ENCODE results near the gene CCDC85A.

Gene CCDC85A

DNA sequence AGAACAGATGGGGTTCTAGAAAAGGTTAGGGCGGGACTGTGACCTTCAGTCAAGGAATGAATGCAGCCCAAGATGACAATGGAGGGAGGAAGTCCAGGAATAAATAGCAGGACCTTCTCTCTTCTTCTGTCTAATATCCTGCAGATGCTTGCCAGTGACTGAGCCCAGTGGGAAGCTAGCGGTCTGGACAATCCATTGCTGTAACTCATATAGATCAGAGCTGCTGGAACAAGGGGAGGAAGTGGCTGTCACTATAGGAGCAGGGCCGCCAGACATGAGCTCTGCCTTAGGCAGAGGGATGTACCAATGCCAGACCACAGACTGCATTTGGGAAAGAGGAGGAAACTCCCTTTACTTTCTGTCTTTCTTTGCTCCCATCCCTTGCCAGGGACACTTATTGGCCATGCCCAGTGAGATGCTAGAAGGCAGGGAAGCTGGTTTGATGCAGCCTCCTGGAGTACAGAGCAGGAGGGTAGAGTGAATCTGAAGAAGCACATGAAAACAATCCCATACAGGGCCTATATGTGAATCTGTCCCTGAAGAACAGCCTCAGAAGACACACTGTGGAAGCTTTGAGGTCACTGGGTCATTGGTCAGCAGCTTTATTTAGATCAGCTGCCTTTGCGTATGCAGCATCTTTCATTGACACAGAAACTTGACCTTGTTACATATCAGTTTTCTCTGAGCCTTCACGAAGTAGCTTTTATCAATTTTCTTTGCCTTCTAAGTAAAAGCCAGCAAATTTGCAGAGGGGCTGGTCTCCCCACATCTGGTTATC lies 65.4 kb downstream of the CCDC85A start:
- Histone ChIP-seq H4K8ac (ENCODE audit: low read depth, low read length) (no peak overlapping the region), H3K18ac (ENCODE audit: low read length) (no peak overlapping the region), H3K9ac (ENCODE audit: low read depth, low read length, poor library complexity) (no peak overlapping the region), H3K36me3 (replicated peaks in 1 of 2; ENCODE audit: control insufficient read depth in 2 of 2, insufficient read depth in 2 of 2, low read length in 2 of 2) (no peaks in the 10 kb centered on the region), H3K14ac (ENCODE audit: low read length) (no peak overlapping the region), H3K27me3 (ENCODE audit: control insufficient read depth in 3 of 3, insufficient read depth in 3 of 3, low read depth in 1 of 3, low read length in 3 of 3) (no peaks in the 10 kb centered on the region), H3K4me3 (ENCODE audit: low read length in 2 of 2) (no peak overlapping the region), H3K4ac (ENCODE audit: low read length) (no peak overlapping the region), H3K27ac (replicated peaks; ENCODE audit: low read length) (no peak overlapping the region), H2BK12ac (ENCODE audit: low read length) (no peak overlapping the region), H3K23ac (ENCODE audit: low read depth, low read length, poor library complexity) (no peak overlapping the region), H2BK15ac (ENCODE audit: low read length) (no peak overlapping the region), H4K91ac (ENCODE audit: low read depth, low read length, poor library complexity) (no peak overlapping the region), H2AK5ac (ENCODE audit: low read depth, low read length) (no peak overlapping the region), H3K4me1 (ENCODE audit: control insufficient read depth in 2 of 2, insufficient read depth in 1 of 2, low read depth in 1 of 2, low read length in 2 of 2) (no peaks in the 10 kb centered on the region), H3K79me1 (ENCODE audit: low read depth, low read length) (no peaks in the 10 kb centered on the region), H2AFZ (ENCODE audit: low read length) (no peak overlapping the region), H2BK5ac (ENCODE audit: low read length) (no peak overlapping the region), H3K9me3 (replicated peaks in 1 of 2; ENCODE audit: control insufficient read depth in 2 of 2, insufficient read depth in 1 of 2, low read depth in 1 of 2, low read length in 2 of 2) (no peaks in the 10 kb centered on the region), H2BK120ac (ENCODE audit: low read depth, low read length) (no peak overlapping the region), H3K4me2 (ENCODE audit: insufficient read depth, low read length, poor library complexity, severe bottlenecking) (no peak overlapping the region)
- no CpG with 5 or more reads among the region's 5 CpGs for WGBS, 2 donors (ENCODE audit: extremely low coverage in 2 of 2, insufficient read length in 2 of 2, insufficient replicate concordance in 1 of 2)
- DNase-seq (ENCODE audit: low spot score): no peak

DNA sequence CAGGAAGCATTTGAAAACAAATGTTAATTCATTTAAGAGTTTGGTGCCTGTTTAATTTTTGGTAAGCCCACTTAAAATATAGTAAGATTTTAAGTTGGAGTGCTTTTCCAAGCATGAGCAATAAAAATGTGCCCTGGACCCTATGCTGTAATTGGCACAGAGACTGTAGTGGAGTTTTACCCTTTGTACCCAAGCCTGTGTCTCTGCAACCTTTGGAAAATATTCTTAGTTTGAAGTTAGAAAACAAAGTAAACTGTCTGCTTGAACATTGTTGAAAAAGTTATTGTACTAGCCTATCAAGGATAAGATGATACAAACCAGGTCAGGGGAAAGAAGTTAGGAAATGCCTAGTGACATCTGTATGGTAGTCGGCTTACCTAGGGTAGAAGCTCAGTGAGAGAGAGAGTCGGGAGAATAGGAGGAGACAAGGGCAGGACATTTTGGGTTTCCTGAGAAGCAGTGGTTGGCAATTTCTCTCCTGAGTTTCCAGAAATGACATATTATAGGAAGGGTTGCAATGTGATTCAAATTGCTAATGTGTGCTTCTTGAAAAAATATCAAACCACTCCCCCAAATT lies 66.5 kb downstream of the CCDC85A start:
- H3K4me3 ChIP-seq (ENCODE audit: low read length in 2 of 2): no peak overlapping the region
- no peak overlapping the region for H3K23ac ChIP-seq (ENCODE audit: low read depth, low read length, poor library complexity)
- H3K9me3 ChIP-seq (replicated peaks in 1 of 2; ENCODE audit: control insufficient read depth in 2 of 2, insufficient read depth in 1 of 2, low read depth in 1 of 2, low read length in 2 of 2): no peaks in the 10 kb centered on the region
- no peak overlapping the region for H2AK5ac ChIP-seq (ENCODE audit: low read depth, low read length)
- H2BK5ac ChIP-seq (ENCODE audit: low read length): no peak overlapping the region
- H3K4ac ChIP-seq (ENCODE audit: low read length): no peak overlapping the region
- no peak overlapping the region for H3K4me2 ChIP-seq (ENCODE audit: insufficient read depth, low read length, poor library complexity, severe bottlenecking)
- no peaks in the 10 kb centered on the region for H3K4me1 ChIP-seq (ENCODE audit: control insufficient read depth in 2 of 2, insufficient read depth in 1 of 2, low read depth in 1 of 2, low read length in 2 of 2)
- H3K14ac ChIP-seq (ENCODE audit: low read length): no peak overlapping the region
- no peak overlapping the region for H3K18ac ChIP-seq (ENCODE audit: low read length)
- no peak overlapping the region for H2BK120ac ChIP-seq (ENCODE audit: low read depth, low read length)
- no peak overlapping the region for H4K91ac ChIP-seq (ENCODE audit: low read depth, low read length, poor library complexity)
- no peak overlapping the region for H2AFZ ChIP-seq (ENCODE audit: low read length)
- no peak for DNase-seq (ENCODE audit: low spot score)
- no peaks in the 10 kb centered on the region for H3K36me3 ChIP-seq (replicated peaks in 1 of 2; ENCODE audit: control insufficient read depth in 2 of 2, insufficient read depth in 2 of 2, low read length in 2 of 2)
- no peak overlapping the region for H2BK15ac ChIP-seq (ENCODE audit: low read length)
- no peak overlapping the region for H3K9ac ChIP-seq (ENCODE audit: low read depth, low read length, poor library complexity)
- no peak overlapping the region for H2BK12ac ChIP-seq (ENCODE audit: low read length)
- H4K8ac ChIP-seq (ENCODE audit: low read depth, low read length): no peak overlapping the region
- no CpG with 5 or more reads among the region's 2 CpGs for WGBS, 2 donors (ENCODE audit: extremely low coverage in 2 of 2, insufficient read length in 2 of 2, insufficient replicate concordance in 1 of 2)
- no peaks in the 10 kb centered on the region for H3K27me3 ChIP-seq (ENCODE audit: control insufficient read depth in 3 of 3, insufficient read depth in 3 of 3, low read depth in 1 of 3, low read length in 3 of 3)
- no peaks in the 10 kb centered on the region for H3K79me1 ChIP-seq (ENCODE audit: low read depth, low read length)
- no peak overlapping the region for H3K27ac ChIP-seq (replicated peaks; ENCODE audit: low read length)

DNA sequence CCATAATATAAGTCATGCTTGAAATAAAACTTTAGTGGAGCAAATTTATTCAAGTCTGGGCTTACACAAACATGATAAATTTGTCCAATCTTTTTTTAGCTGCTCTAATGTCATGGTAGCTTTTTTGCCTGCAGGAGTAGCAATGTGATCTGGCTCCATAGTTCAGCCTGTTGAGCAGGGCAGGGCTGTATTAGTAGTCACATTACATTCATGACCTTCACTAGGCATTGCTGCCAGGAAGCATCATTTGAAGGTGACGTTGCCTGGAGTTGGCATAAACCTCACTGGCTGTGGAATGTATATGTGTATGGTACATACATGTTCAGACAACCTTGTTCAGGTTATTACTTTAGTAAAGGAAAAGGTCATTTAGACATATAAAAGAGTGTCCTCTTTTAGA lies 76.6 kb downstream of the CCDC85A start:
- H3K27me3 ChIP-seq (ENCODE audit: control insufficient read depth in 3 of 3, insufficient read depth in 3 of 3, low read depth in 1 of 3, low read length in 3 of 3): no peaks in the 10 kb centered on the region
- no CpG with 5 or more reads among the region's 1 CpG for WGBS, 2 donors (ENCODE audit: extremely low coverage in 2 of 2, insufficient read length in 2 of 2, insufficient replicate concordance in 1 of 2)

DNA sequence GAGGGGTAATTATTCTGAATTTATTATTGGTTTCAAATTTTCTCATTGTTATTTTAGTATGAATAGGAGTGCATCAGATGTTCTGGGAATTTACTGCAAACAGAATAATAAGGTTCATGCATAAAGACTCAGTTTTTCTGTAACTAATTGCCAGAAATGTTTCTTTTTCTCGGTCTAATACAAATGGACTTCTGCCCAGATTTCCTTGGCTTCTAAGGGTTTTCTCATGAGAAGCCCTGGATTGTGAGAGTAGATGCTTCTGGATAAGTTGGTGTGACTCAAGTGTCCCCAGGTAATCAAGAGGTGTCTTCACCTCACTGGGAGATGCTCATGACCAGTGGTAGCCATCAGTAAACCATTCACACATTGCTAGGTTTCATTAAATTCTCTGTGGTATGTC lies 78.5 kb downstream of the CCDC85A start:
- Histone ChIP-seq H3K79me1 (ENCODE audit: low read depth, low read length) (no peaks in the 10 kb centered on the region), H3K14ac (ENCODE audit: low read length) (no peak overlapping the region), H3K4me2 (ENCODE audit: insufficient read depth, low read length, poor library complexity, severe bottlenecking) (no peak overlapping the region), H3K9ac (ENCODE audit: low read depth, low read length, poor library complexity) (no peak overlapping the region), H3K27me3 (ENCODE audit: control insufficient read depth in 3 of 3, insufficient read depth in 3 of 3, low read depth in 1 of 3, low read length in 3 of 3) (no peaks in the 10 kb centered on the region), H2BK12ac (ENCODE audit: low read length) (no peak overlapping the region), H3K4me1 (ENCODE audit: control insufficient read depth in 2 of 2, insufficient read depth in 1 of 2, low read depth in 1 of 2, low read length in 2 of 2) (no peaks in the 10 kb centered on the region), H2AK5ac (ENCODE audit: low read depth, low read length) (no peak overlapping the region), H3K23ac (ENCODE audit: low read depth, low read length, poor library complexity) (no peak overlapping the region), H2AFZ (ENCODE audit: low read length) (no peak overlapping the region), H4K91ac (ENCODE audit: low read depth, low read length, poor library complexity) (no peak overlapping the region), H2BK5ac (ENCODE audit: low read length) (no peak overlapping the region), H3K36me3 (replicated peaks in 1 of 2; ENCODE audit: control insufficient read depth in 2 of 2, insufficient read depth in 2 of 2, low read length in 2 of 2) (no peaks in the 10 kb centered on the region), H2BK120ac (ENCODE audit: low read depth, low read length) (no peak overlapping the region), H4K8ac (ENCODE audit: low read depth, low read length) (no peak overlapping the region), H2BK15ac (ENCODE audit: low read length) (no peak overlapping the region), H3K9me3 (replicated peaks in 1 of 2; ENCODE audit: control insufficient read depth in 2 of 2, insufficient read depth in 1 of 2, low read depth in 1 of 2, low read length in 2 of 2) (no peaks in the 10 kb centered on the region), H3K4ac (ENCODE audit: low read length) (no peak overlapping the region), H3K18ac (ENCODE audit: low read length) (no peak overlapping the region), H3K27ac (replicated peaks; ENCODE audit: low read length) (no peak overlapping the region), H3K4me3 (ENCODE audit: low read length in 2 of 2) (no peak overlapping the region)
- no peak for DNase-seq (ENCODE audit: low spot score)
- no CpG with 5 or more reads among the region's 1 CpG for WGBS, 2 donors (ENCODE audit: extremely low coverage in 2 of 2, insufficient read length in 2 of 2, insufficient replicate concordance in 1 of 2)

More for the DNA sequence above, 76.6 kb downstream of the CCDC85A start:
- Histone ChIP-seq H3K14ac (ENCODE audit: low read length) (no peak overlapping the region), H2BK120ac (ENCODE audit: low read depth, low read length) (no peak overlapping the region), H3K9ac (ENCODE audit: low read depth, low read length, poor library complexity) (no peak overlapping the region), H4K91ac (ENCODE audit: low read depth, low read length, poor library complexity) (no peak overlapping the region), H3K79me1 (ENCODE audit: low read depth, low read length) (no peaks in the 10 kb centered on the region), H2BK12ac (ENCODE audit: low read length) (no peak overlapping the region), H3K9me3 (replicated peaks in 1 of 2; ENCODE audit: control insufficient read depth in 2 of 2, insufficient read depth in 1 of 2, low read depth in 1 of 2, low read length in 2 of 2) (no peaks in the 10 kb centered on the region), H4K8ac (ENCODE audit: low read depth, low read length) (no peak overlapping the region), H3K4me1 (ENCODE audit: control insufficient read depth in 2 of 2, insufficient read depth in 1 of 2, low read depth in 1 of 2, low read length in 2 of 2) (no peaks in the 10 kb centered on the region), H3K4ac (ENCODE audit: low read length) (no peak overlapping the region), H2AFZ (ENCODE audit: low read length) (no peak overlapping the region), H3K4me2 (ENCODE audit: insufficient read depth, low read length, poor library complexity, severe bottlenecking) (no peak overlapping the region), H3K36me3 (replicated peaks in 1 of 2; ENCODE audit: control insufficient read depth in 2 of 2, insufficient read depth in 2 of 2, low read length in 2 of 2) (no peaks in the 10 kb centered on the region), H2BK15ac (ENCODE audit: low read length) (no peak overlapping the region), H3K4me3 (ENCODE audit: low read length in 2 of 2) (no peak overlapping the region), H3K27ac (replicated peaks; ENCODE audit: low read length) (no peak overlapping the region), H3K23ac (ENCODE audit: low read depth, low read length, poor library complexity) (no peak overlapping the region), H2BK5ac (ENCODE audit: low read length) (no peak overlapping the region), H2AK5ac (ENCODE audit: low read depth, low read length) (no peak overlapping the region), H3K18ac (ENCODE audit: low read length) (no peak overlapping the region)
- DNase-seq (ENCODE audit: low spot score): no peak
